IMR-90 (cell line): ENCODE data around the gene TMEM54. TPM values are rescaled to one million over a fixed set of nuclear protein-coding genes. Genes with fewer than 3 reads are reported as not detected.

Experiments used
- ATAC-seq: fragments of 200-7000 bp; cut with Tn5 transposase; 2 replicates; pipeline ENCODE4 v1.9.1; 2020; ENCODE audit warnings: low read depth, mild to moderate bottlenecking, moderate library complexity
- BruUV-seq: library from RNA; stranded (reverse); fragments of 400-500 nt; replicated peaks from 2 replicates; lab custom pipeline; 2021; lab: Mats Ljungman, UMichigan
- CTCF ChIA-PET: fragments of 300-600 bp; formaldehyde crosslinking; extraction: SDS; loops from one replicate; lab custom pipeline; 2021; ENCODE audit warnings: antibody characterized with exemption; lab: Yijun Ruan, JAX
- POLR2A ChIA-PET: fragments of 300-600 bp; sonication (Branson Sonifier 250); formaldehyde crosslinking; loops from one replicate; lab custom pipeline; 2022; ENCODE audit warnings: antibody characterized with exemption; ENCODE audit not compliant: unreplicated experiment; lab: Charles Lee
- DNase-seq: peaks from one replicate; pipeline ENCODE4 v3.0.0; 2013
- H2AFZ ChIP-seq: replicated peaks from 2 replicates; pipeline ENCODE3; 2013; ENCODE audit warnings: low read length, mild to moderate bottlenecking; ENCODE audit not compliant: poor library complexity
- H2AK5ac ChIP-seq: 2 replicates; pipeline ENCODE4 v1.6.1; 2013; ENCODE audit warnings: low read depth, low read length, inconsistent platforms
- H2AK9ac ChIP-seq: replicated peaks from 2 replicates; pipeline ENCODE3; 2013; ENCODE audit warnings: mild to moderate bottlenecking, low read depth, low read length, moderate library complexity; ENCODE audit not compliant: poor library complexity
- H2BK120ac ChIP-seq: 2 replicates; pipeline ENCODE4 v1.6.1; 2013; ENCODE audit warnings: low read depth, low read length, inconsistent platforms
- H2BK15ac ChIP-seq: 3 replicates; pipeline ENCODE4 v1.6.1; 2013; ENCODE audit warnings: low read depth, low read length, inconsistent platforms
- H2BK20ac ChIP-seq: 2 replicates; pipeline ENCODE4 v1.6.1; 2013; ENCODE audit warnings: low read depth, mild to moderate bottlenecking, inconsistent platforms, low read length, moderate library complexity
- H2BK5ac ChIP-seq: 2 replicates; pipeline ENCODE4 v1.6.1; 2013; ENCODE audit warnings: mild to moderate bottlenecking, low read depth, low read length, inconsistent platforms; ENCODE audit not compliant: poor library complexity, severe bottlenecking
- H3K14ac ChIP-seq: replicated peaks from 2 replicates; pipeline ENCODE4 v1.6.1; 2013; ENCODE audit warnings: low read depth, low read length, inconsistent platforms
- H3K18ac ChIP-seq: 2 replicates; pipeline ENCODE4 v1.6.1; 2013; ENCODE audit warnings: low read depth, low read length, control low read depth
- H3K23ac ChIP-seq: 2 replicates; pipeline ENCODE4 v1.6.1; 2013; ENCODE audit warnings: low read depth, low read length, inconsistent platforms
- H3K27ac ChIP-seq: 2 replicates; pipeline ENCODE4 v1.5.1; 2013; ENCODE audit warnings: mild to moderate bottlenecking, control low read depth, low read length; ENCODE audit not compliant: insufficient read depth
- H3K27me3 ChIP-seq: 2 replicates; pipeline ENCODE4 v1.6.1; 2013; ENCODE audit warnings: low read length; ENCODE audit not compliant: control insufficient read depth, insufficient read depth
- H3K36me3 ChIP-seq: 2 replicates; pipeline ENCODE4 v1.6.1; 2013; ENCODE audit warnings: low read length, mixed read lengths; ENCODE audit not compliant: control insufficient read depth, insufficient read depth
- H3K4ac ChIP-seq: 2 replicates; pipeline ENCODE4 v1.6.1; 2013; ENCODE audit warnings: low read depth, low read length, inconsistent platforms
- H3K4me1 ChIP-seq: 2 replicates; pipeline ENCODE4 v1.6.1; 2013; ENCODE audit warnings: low read length, mixed read lengths; ENCODE audit not compliant: control insufficient read depth, insufficient read depth
- H3K4me2 ChIP-seq: 2 replicates; pipeline ENCODE4 v1.6.1; 2013; ENCODE audit warnings: low read depth, mild to moderate bottlenecking, control low read depth, low read length, moderate library complexity
- H3K4me3 ChIP-seq: 2 replicates; pipeline ENCODE4 v1.5.1; 2013; ENCODE audit warnings: low read depth, mild to moderate bottlenecking, control low read depth, low read length, moderate library complexity; ENCODE audit not compliant: insufficient read depth
- H3K56ac ChIP-seq: 2 replicates; pipeline ENCODE4 v1.6.1; 2013; ENCODE audit warnings: low read length, inconsistent platforms; ENCODE audit not compliant: insufficient read depth; ENCODE audit errors: extremely low read depth
- H3K79me1 ChIP-seq, 2 experiments: 2 replicates each; pipeline ENCODE4 v1.6.1; 2013; ENCODE audit warnings: low read length in 2 of 2, inconsistent platforms in 1 of 2, low read depth in 1 of 2
- H3K9ac ChIP-seq: 2 replicates; pipeline ENCODE4 v1.6.1; 2013; ENCODE audit warnings: low read depth, low read length, control low read depth
- H3K9me1 ChIP-seq: 2 replicates; pipeline ENCODE4 v1.6.1; 2013; ENCODE audit warnings: low read length, inconsistent platforms; ENCODE audit not compliant: insufficient read depth
- H3K9me3 ChIP-seq: 2 replicates; pipeline ENCODE4 v1.6.1; 2013; ENCODE audit warnings: low read length; ENCODE audit not compliant: control insufficient read depth, insufficient read depth
- H4K20me1 ChIP-seq: 2 replicates; pipeline ENCODE4 v1.6.1; 2013; ENCODE audit warnings: low read length, inconsistent platforms; ENCODE audit not compliant: insufficient read depth
- H4K5ac ChIP-seq: 2 replicates; pipeline ENCODE4 v1.6.1; 2013; ENCODE audit warnings: mild to moderate bottlenecking, low read depth, low read length, control low read depth
- H4K8ac ChIP-seq, 2 experiments: 2 replicates each; pipeline ENCODE4 v1.6.1; 2013; ENCODE audit warnings: low read depth in 2 of 2, low read length in 2 of 2, control low read depth in 1 of 2, inconsistent platforms in 1 of 2
- H4K91ac ChIP-seq: 2 replicates; pipeline ENCODE4 v1.6.1; 2013; ENCODE audit warnings: low read depth, low read length, inconsistent platforms; ENCODE audit not compliant: insufficient read depth
- ELK1 ChIP-seq: fragments of 150-350 bp; IDR thresholded peaks from 2 replicates; pipeline ENCODE4 v1.6.1; 2016; ENCODE audit warnings: low read depth, mild to moderate bottlenecking, low read length, moderate library complexity, borderline replicate concordance
- NFE2L2 ChIP-seq: fragments of 150-350 bp; IDR thresholded peaks from 2 replicates; pipeline ENCODE4 v1.6.1; 2016; ENCODE audit warnings: low read depth, mild to moderate bottlenecking, low read length
- RFX5 ChIP-seq: IDR thresholded peaks from 2 replicates; pipeline ENCODE4 v1.8.0; 2012; ENCODE audit warnings: low read depth, mild to moderate bottlenecking, low read length, moderate library complexity
- WGBS, 2 experiments: methylation state at CpG; one replicate each; pipeline versions ENCODE4 v1.1.5 to v1.1.7; 2013; ENCODE audit warnings: missing lambda C conversion rate in 2 of 2; ENCODE audit not compliant: insufficient read length in 1 of 2; ENCODE audit errors: extremely low coverage in 2 of 2; 5-methylcytosine and 5-hydroxymethylcytosine counted together
- dilution Hi-C: fragments of 300-500 bp; cut with HindIII; formaldehyde crosslinking; loops from one replicate; pipeline ENCODE4 v1.14.3; 2018; ENCODE audit warnings: low sequenced_read_pairs; ENCODE audit not compliant: unreplicated experiment
- in situ Hi-C: fragments of 300-500 bp; cut with MboI; formaldehyde crosslinking; loops from 3 replicates; pipeline ENCODE4 v1.14.3; 2019; ENCODE audit warnings: low sequenced_read_pairs, inconsistent platforms, mixed read lengths
- intact Hi-C: fragments of 100-400 bp; cut with micrococcal nuclease; formaldehyde crosslinking; loops from 2 replicates; pipeline ENCODE4 v1.10.0; 2022
- polyA plus RNA-seq, 3 experiments: library from polyadenylated mRNA; depleted of rRNA; stranded (reverse); fragments of >200 nt; gene quantifications; 2 replicates each; pipeline ENCODE4 v1.2.3, GENCODE V29; 2012; ENCODE audit warnings: low replicate concordance in 1 of 3
- total RNA-seq: library from RNA; depleted of rRNA; stranded (reverse); fragments of >200 nt; gene quantifications from 2 replicates; pipeline ENCODE4 v1.2.3, GENCODE V29; 2012

The TMEM54 gene
- total and polyA plus RNA-seq, 2 of the 4 experiments (the other 2 are of a cell fraction), result 25.5 to 75.2 TPM

- H4K20me1 ChIP-seq, result no peaks in the 10 kb centered on the region; the same call in 1 of the 2 replicates
- H2BK5ac ChIP-seq, result no peak overlapping the region
- H3K4me3 ChIP-seq, result no peak overlapping the region
- CTCF ChIA-PET, result no interaction called here
- no peaks in the 10 kb centered on the region for H3K36me3 ChIP-seq
- whole genome bisulfite sequencing, 2 experiments, result 37% methylated on average over 5 of the region's 22 CpGs; no CpG with 5 or more reads in 1 of the 2 experiments
- no peak overlapping the region for H3K14ac ChIP-seq
- H4K5ac ChIP-seq, result no peak overlapping the region
- no peak overlapping the region for H3K4ac ChIP-seq
- H2BK15ac ChIP-seq, result no peak overlapping the region
- BruUV-seq, result no TSS peak
- no peaks in the 10 kb centered on the region for H3K9me3 ChIP-seq
- TF ChIP-seq ELK1 (no peak), RFX5 (no peak), NFE2L2 (no peak)
- H2BK20ac ChIP-seq, result no peak overlapping the region
- H3K18ac ChIP-seq, result no peak overlapping the region
- H3K27ac ChIP-seq, result no peak overlapping the region
- dilution Hi-C loops (no loop called here), in situ Hi-C loops (no loop called here), intact Hi-C loops (no loop called here)
- peaks cover 5% of the 10 kb centered on the region; the same call in 1 of the 2 replicates for H3K9me1 ChIP-seq
- H3K56ac ChIP-seq, result no peak overlapping the region; the same call in 1 of the 2 replicates
- no peak overlapping the region for H2AFZ ChIP-seq
- H2BK120ac ChIP-seq, result no peak overlapping the region
- H3K4me2 ChIP-seq, result no peak overlapping the region
- no peak overlapping the region for H4K8ac ChIP-seq
- ATAC-seq (no peak), DNase-seq (no peak)
- H3K9ac ChIP-seq, result no peak overlapping the region
- H3K27me3 ChIP-seq, result peaks cover 56% of the 10 kb centered on the region
- H2AK9ac ChIP-seq, result no peak overlapping the region
- POLR2A ChIA-PET, result no interaction called here
- H3K23ac ChIP-seq, result no peak overlapping the region
- H4K91ac ChIP-seq, result no peak overlapping the region
- H3K4me1 ChIP-seq, result no peaks in the 10 kb centered on the region
- H3K79me1 ChIP-seq, result no peaks in the 10 kb centered on the region
- H2AK5ac ChIP-seq, result no peak overlapping the region
Observed at GRCh38 chr1:32881871-32882850, 19.0 kb downstream of the TMEM54 start.
